Loucy (cell line): ENCODE results near the gene SCAMP4.

ENCODE experiments used
- EZH2phosphoT487 ChIP-seq: fragments of 200-600 bp; IDR thresholded peaks from 2 replicates; pipeline ENCODE4 v1.6.1; 2018; ENCODE audit warnings: antibody characterized with exemption, mild to moderate bottlenecking, moderate library complexity, borderline replicate concordance
- TF ChIP-seq, protein P1 (sequence below): fragments of 200-600 bp; sonication (generic); conservative IDR thresholded peaks from 2 replicates; pipeline ENCODE4 v1.5.1; 2014; ENCODE audit warnings: mild to moderate bottlenecking, antibody characterized with exemption, low read length

DNA sequence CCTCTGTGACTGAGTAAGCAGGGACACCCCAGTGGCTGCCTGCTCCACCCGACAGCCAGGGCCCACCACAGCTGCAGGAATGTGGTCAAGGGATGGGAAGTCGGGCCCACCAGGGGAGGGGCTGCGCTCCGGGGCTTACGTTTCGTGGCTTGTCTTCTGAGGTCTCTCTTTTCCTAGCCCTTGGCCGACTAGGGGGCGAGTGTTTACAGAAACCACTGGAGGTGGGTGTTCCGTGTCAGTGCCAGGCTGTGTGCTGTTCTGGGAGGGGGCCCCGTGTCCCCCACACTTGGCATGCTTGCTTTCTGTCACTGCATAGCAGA, 4.5 kb downstream of the SCAMP4 start:
- TF ChIP-seq, protein P1, sequence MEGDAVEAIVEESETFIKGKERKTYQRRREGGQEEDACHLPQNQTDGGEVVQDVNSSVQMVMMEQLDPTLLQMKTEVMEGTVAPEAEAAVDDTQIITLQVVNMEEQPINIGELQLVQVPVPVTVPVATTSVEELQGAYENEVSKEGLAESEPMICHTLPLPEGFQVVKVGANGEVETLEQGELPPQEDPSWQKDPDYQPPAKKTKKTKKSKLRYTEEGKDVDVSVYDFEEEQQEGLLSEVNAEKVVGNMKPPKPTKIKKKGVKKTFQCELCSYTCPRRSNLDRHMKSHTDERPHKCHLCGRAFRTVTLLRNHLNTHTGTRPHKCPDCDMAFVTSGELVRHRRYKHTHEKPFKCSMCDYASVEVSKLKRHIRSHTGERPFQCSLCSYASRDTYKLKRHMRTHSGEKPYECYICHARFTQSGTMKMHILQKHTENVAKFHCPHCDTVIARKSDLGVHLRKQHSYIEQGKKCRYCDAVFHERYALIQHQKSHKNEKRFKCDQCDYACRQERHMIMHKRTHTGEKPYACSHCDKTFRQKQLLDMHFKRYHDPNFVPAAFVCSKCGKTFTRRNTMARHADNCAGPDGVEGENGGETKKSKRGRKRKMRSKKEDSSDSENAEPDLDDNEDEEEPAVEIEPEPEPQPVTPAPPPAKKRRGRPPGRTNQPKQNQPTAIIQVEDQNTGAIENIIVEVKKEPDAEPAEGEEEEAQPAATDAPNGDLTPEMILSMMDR: no peak
- TF ChIP-seq EZH2phosphoT487: no peak
